HG03095 (cell line): ENCODE data around the gene TOR2A.

Experiments used
- ATAC-seq: cut with Tn5 transposase; IDR thresholded peaks from one replicate; pipeline ENCODE4 v1.9.1; 2021; ENCODE audit warnings: moderate library complexity; ENCODE audit not compliant: unreplicated experiment

The TOR2A gene

DNA sequence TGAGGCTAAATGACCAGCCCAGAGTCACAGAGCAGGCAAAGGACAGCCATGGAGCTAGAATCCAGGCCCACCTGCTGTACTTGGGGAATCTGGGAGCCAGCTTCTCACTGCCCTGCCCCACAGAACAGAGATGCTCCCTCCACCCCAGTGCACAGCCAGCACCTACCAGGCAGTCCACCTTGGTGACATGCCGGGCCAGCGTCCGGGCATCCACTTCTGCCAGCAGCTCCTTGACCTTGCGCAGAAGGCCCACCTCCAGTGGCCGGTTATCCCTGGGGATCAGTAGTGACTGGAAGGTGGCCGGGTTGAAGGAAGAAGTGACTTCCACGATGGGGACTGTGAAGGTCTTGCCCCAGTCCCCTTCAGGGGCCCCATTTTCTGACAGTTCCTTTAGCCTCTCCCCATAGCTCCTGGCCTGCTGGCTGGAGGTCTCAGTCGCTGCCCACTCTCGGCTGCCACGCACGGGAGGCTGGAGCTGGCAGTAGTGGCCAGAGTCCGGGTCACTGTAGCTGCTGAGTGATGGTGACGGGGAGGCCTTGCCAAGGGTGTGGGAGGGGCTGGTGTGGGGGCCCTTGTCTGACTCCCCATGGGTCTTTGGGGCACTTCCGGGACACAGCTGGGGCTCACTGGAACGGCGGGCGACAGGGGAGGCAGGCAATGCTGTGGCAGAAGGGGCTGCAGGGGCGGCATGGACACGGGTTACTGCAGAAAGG lies 9.5 kb upstream of the TOR2A start:
- ATAC-seq = no peak

DNA sequence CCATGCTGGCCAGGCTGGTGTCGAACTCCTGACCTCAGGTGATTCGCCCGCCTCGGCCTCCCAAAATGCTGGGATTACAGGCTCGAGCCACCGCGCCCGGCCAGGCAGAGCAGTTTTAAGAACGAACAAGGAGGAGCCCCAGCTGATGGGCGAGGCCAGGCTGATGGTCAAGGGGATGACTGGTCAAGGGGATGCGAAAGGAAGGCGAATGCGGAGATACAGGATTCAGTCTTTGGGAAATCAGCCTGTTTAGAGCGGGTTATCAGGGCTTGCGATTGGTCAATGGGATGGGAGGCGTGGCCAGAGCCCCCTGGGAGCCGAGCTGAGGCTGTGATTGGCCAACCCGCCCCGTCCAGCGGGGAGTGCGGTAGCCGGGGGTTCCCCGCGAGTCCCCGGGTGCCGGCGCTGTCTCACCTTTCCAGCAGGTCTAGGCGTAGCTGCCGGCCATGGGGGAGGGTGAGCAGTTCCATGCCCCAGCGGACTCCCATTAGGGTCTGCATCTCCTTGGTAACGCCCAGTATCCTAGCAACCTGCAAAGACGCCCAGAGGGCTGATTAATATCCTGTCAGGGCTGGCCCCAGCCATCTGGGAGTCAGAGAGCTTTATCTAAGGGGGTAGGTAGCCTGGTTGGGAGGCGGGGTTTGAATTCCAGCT lies 7.5 kb upstream of the TOR2A start:
- no peak for ATAC-seq

DNA sequence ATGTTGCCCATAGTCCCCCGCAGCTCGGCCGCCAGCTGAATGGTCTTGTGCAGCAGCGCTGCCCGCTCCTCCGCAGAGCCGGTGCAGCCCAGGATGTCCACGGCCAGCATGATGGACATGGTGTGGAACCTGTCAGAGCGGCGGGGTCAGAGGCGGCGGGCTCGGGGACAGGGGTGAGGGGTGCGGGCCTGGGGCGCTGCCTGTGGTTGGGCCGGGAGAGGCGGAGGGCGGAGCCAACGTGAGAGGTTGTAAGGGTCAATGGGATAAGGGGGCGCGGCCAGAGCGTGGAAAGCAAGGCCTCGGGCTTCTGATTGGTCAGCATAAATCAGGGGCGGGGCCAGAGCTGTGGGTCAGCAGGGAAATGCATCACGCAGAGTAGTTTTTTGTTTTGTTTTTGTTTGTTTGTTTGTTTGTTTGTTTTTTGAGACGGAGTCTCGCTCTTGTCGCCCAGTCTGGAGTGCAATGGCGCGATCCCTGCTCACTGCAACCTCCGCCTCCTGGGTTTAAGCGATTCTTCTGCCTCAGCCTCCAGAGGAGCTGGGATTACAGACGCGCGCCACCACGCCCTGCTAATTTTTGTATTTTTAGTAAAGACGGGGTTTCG lies 6.8 kb upstream of the TOR2A start:
- ATAC-seq = no peak

DNA sequence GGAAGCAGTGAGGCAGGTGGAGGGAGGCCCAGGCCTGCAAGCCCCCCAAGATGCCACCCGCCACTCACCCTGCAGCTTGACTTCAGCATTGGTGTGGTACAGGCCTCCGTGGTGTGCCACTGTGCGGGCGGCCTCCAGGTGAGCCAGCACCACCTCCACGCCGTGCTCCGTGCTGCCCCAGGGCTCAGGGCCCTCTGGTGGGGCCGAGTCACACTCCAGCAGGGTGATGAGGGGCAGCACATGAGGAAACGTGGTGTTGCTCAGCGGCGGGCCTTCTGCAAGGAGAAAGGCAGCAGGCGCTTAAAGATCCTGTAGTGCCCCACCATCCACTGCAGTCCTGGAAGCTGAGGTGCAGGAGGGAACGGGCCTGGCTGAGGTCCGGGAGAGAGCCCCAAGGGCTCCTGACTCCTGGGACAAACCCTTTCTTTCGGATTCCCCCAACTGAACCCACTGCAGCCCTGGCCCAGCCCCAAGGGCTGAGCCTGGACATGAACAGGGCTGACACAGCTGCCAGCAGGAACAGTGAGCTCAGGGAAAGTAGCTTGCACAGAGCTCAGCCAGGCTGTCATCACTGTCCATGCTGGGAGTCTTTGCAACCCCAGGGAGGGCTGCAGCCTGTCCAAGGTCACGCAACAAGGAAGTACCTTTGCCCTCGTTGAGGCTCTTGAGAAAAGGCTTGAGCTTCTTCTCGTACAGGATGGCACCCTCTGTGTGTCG lies 4.7 kb upstream of the TOR2A start:
- ATAC-seq = no peak

DNA sequence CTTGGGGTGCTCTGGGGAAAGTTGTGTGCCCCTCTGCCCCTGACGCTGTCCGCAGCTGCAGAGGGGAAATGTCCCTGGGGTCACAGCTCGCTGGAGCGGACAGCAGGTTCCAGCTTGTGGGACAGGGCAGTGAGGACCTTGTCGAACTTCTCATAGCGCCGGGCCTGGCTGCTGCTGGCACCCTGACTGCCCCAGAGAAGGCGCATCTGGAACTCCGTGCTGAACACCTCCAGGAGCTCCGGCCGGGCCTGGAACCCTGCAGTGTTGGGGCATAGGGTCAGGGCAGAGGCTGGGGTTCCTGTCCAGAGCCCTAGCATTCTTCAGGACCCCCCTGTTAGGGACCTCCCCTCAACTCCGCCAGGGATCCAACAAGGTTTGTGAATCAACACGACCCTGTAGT lies 3.6 kb upstream of the TOR2A start:
- no peak for ATAC-seq

DNA sequence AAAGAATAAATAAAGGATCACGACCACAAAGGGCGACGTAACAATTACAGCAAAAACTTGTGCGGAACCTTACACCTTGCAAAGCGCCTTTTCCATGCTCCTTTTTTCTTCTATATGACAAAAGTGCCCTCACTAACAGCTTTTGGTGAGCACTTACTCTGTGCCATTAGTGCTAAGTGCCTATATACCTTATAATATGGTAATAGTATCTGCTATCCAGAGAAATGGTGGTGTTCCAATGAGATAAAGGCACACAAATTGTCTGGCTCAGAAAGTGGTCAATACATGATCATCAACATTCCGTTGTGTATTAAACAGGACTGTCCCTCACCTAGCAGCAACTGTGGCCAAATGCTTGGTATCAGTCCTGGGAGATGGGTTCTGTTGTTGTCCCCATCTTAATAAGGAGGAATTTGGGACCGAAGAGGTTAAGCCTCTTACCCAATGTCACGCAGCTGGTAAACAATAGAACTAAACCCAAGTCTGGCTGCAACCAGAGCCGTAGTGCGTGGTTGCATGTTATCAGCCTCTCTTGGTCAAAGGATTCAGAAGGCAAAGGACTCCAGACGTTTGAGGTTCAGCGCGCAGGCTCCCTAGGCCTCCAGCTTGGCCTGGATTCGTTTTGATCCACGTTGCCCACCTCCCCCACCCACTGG lies 564 bp upstream of the TOR2A start:
- peak; percentile 1 for ATAC-seq

DNA sequence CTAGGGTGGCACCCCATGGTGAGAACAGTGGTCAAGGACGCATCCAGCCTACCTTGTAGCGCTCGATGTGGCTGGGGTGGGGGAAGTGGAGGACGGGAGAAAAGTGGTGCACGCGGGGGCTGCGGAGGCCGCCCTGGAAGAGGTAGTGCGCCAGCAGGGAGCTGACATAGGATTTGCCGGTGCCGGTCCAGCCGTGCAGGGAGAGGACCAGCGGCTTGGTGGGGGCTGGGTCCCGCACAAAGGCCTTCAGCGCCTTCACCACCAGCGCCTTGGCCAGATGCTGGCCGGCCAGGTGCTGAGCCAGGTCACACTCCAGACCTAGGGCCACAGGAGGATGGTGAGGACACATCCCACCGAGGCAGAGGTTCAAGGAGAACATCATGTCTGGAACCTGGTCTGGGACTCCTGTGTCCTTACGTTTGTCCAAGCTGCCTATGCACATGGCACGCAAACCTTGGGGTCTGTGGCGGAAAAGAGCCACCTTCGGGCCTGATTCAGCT lies 797 bp downstream of the TOR2A start:
- no peak for ATAC-seq

DNA sequence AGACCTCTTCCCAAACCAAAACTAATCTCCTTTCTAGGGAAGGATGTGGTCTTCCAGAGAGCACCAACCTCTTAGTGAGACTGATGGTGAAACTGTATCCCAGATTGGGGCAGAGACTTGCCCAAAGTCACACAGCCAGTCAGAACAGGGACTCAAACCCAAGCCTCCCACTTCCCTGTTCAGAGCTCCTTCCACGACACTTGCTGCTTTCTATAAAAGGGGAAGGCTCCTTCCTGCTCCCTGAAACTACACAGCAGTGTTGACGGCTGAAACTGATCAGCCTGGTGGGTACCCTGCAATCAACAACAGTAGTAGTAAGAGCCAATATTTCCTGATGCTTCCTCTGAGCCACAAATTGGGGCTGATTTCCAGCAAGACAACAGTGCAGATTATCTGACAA lies 1.5 kb downstream of the TOR2A start:
- no peak for ATAC-seq

DNA sequence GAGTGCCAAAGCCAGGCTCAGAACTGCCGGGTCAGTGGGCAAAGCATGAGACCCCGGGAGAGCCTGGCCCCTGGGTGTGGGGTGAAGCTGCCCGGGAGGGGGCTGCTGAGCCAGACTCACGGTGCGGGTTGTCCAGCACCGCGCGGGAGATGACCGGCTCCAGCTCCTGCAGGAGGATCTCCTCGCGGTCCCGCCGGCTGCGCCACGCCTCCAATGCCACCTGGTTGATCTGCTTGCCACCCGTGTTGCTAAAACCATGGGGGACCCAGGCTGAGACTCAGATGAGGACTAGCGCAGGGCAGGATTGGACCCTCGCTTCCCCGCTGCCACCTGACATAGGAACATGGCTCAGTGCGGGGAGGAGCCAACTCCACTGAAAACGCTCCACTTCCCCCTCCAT lies 2.6 kb downstream of the TOR2A start:
- ATAC-seq = no peak

DNA sequence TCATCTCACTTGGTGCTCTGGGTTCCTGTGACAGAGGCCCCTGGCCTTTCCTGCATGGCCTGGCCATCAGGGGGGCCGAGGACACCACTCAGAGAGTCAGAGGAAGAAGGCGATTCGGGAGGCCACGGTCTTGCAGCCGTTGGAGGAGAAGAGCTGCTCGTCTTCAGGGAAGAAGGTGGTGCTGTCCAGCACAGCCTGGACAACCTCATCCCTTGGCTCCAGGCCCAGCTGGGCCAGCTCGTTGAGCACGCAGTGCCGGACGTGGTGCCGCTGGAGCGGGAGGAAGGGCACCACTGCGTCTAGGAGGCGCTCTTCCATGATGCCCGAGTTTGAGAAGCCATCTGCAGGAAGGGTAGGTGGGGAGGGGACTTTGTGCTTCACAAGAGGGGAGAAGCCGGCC lies 3.2 kb downstream of the TOR2A start:
- no peak for ATAC-seq

DNA sequence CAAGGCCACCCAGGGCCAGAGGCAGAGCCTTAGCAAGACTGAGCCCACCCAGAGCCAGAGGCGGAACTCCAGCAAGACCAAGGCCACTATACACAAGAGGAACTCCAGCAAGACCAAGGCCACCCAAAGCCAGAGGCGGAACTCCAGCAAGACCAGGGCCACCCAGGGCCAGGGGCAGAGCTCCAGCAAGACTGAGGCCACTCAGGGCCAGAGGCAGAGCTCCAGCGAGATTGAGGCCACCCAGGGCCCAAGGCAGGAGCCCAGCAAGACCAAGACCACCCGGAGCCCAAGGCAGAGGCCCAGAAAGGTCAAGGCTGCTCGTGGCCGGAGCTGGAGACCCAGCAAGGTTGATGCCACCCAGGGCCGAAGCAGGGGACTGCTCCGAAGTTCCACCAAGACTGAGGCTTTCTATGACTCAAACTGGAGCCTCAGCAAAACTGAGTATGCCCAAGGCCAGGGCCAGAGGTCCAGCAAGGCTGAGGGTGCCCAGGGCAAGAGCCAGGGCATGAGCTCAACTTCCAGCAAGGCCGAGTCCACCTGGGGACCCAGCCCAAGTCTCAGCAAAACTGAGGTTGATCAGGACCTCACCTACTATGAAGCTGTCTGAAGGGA lies 4.2 kb downstream of the TOR2A start:
- no peak for ATAC-seq

DNA sequence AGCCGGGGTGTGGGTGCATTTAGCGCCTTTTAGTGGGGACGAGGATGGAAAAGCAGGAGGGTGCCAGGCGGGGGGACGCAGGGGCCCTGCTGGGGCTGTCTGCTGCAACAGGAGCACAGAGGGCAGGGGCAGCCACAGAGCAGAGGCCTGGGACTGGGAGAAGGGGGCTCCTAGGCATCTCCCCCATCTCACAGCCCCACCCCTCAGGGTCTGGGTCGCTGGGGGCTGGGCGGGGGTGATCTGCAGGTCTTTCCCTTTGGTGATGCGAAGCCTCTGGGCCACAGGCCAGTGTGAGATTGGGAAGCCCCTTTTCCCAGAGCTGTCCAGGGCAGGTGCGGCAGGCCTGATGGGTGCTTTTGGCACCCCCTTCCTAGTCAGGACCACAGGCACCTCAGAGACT lies 4.8 kb downstream of the TOR2A start:
- ATAC-seq = no peak

DNA sequence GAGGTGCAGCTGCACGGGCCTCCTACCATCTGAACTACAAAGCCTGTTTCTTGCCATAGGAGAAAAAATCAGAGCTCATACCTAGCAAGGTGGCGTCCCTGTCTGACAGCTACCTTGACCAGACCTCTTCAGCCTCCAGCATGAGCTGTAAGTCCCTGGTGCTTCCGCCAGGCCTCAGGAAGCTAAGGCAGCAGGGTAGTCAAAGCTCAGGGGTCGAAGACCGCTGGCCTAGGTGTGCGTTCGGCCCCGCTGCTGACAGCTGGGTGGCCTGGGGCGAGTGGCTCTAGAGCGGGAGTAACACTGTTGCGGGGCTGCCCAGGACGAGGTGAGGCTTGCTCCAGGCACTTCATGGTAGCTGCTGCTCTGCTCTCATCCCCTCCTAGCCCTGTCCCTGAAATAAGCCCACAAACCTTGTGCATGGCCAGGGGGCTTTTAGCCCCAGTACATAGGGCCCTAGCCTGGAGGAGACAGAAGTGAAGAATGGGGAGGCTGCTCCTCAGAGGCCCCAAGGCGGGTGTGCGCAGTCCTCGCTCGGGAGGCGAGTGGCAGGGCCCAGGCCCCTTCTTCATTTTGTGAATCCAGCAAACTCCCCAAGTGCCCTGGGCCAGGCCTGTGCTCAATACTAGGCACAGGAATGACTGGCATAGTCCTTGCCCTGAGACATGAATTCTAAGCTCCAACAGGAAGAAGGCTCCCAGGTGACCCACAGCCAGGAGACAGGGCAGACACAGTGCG lies 5.4 kb downstream of the TOR2A start:
- ATAC-seq = no peak

DNA sequence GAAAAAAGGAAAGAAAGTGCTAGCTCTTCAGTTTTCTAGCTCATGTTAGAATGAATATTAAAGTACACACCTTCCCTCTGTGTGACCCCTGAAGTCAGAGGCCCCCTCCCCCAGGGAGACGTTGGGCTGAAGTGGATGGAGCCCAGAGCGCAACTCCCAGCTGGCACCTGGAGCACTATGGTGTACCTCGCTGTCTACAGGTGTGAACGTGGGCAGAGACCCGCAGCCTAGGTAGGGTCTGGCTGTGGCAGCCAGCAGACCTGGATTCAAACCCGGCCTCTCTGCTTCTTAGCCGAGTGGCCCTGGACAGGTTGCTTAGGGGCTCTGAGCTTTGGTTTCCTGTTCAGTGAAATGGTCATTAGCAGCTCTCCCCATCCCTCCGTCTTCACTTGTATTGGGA lies 6.3 kb downstream of the TOR2A start:
- ATAC-seq = no peak

DNA sequence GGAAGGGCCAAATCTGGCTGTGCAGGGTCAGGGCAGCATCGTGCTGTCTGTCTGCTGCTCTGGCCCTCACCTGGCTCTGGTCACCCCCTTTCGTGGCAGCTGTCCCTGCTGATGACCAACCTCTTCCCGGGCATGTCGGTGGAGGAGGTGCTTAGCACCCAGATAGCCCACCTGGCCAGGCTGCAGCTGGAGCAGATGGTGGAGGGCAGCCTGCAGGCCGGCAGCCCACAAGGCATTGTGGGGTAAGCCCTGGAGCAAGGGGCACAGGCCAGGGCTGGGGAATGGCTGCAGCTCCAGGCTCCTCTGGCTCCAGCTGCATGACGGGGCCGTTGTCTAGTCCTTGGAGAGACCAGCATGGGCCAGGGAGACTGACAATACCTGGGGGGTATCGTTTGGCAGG lies 8.2 kb downstream of the TOR2A start:
- no peak for ATAC-seq

DNA sequence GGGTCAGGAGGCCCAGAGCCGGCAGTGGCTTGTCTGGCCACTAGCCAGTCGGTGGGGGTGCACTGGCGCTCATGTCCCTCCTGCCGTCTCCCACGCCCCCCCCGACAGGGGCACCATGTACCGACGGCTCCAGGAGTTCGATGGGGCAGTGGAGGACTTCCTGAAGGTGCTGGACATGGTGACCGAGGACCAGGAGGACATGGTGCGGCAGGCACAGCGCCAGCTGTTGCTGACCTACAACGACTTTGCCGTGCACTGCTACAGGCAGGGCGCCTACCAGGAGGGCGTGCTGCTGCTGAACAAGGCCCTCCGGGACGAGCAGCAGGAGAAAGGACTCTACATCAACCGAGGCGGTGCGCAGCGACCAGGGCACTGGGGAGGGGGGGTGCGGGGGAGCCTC lies 11.1 kb downstream of the TOR2A start:
- no peak for ATAC-seq

DNA sequence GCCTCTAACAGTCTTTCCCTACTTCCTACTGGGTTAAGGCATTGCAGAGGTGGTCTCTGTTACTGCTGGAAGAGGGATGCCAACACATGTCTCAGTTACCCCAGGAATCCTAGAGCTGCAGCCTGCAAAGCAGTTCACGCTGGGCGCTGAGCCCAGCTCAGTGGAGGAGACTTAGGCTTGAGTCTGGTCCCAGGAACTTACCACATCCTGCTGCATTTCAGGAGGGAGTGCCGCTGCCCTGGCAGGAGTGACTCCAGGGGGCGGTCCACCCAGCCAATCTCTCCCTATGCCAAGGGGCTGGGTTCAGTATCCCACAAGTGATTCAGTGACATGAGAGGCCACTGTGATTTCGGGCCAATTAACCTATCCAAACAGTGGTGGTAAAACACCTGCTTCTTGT lies 11.7 kb downstream of the TOR2A start:
- no peak for ATAC-seq

DNA sequence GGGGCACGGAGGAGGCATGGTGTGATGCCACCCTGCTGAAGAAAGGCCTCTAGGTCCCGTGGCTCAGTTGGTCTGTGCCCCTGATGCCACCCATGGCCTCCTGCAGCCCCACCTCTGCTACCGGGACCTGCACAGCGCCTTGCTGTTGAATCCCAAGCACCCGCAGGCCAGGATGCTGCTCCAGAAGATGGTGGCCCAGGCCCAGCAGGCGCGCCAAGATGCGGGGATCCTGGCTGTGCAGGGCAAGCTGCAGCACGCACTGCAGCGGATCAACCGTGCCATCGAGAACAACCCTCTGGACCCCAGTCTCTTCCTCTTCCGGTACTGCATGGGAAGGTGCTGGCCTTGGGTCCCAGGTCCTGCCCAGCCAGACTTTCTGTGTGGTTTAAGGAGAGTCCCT lies 12.1 kb downstream of the TOR2A start:
- ATAC-seq = no peak

DNA sequence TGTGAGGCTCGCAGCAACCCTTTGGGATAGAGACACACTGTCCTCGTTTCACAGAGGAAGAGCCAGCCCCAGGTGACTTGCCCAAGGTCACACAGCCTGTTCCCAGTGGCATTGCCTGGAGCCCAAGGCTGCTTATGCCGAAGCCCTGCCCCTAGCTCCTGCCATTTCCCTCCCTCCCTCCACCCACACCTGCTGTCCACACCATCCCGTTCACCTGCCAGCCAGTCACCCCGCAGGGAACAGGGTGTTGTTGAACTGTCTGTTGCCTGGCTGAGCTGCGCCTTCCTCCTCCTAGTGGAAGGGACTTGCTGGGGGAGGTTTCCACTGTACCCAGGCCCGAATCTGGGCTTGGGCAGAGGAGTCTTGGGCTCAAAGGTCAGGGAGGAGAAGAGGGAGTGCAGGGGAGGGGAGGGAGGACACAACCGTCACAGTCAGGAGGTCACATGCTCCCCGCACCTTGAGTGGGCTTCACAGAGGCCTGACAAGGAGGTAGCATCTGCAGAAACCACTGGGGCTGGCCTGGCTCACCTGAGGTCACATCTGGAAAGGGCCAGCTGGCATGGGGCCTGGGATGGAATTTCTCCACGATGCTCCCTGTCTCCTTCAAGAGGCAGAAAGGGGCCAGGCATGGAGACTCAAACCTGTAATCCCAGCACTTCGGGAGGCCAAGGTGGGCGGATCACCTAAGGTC lies 12.9 kb downstream of the TOR2A start:
- no peak for ATAC-seq
